Heart left ventricle (tissue), 16 donors: ENCODE measurements around the gene ZCCHC7. TPM values are rescaled to one million over a fixed set of nuclear protein-coding genes. Genes with fewer than 3 reads are reported as not detected.

Experiments used
- ATAC-seq, 4 donors: fragments of 200-7000 bp; cut with Tn5 transposase; one replicate each; pipeline ENCODE4 v1.9.1; 2020 to 2022; ENCODE audit warnings: moderate library complexity in 4 of 4, mild to moderate bottlenecking in 3 of 4, moderate number of reproducible peaks in 1 of 4
- DNase-seq, 5 donors: peaks; one replicate each; pipeline ENCODE4 v3.0.0-alpha.2; 2020
- H3K27ac ChIP-seq, 12 donors: fragments of 200-600 bp; sonication (generic) in 4 of 12; one replicate each; pipeline versions ENCODE4 v1.5.0 to v1.8.0; 2016 to 2022; ENCODE audit warnings: mild to moderate bottlenecking in 2 of 12
- H3K27me3 ChIP-seq, 9 donors: fragments of 200-600 bp; sonication (generic) in 2 of 9; one replicate each; pipeline versions ENCODE4 v1.5.1 to v1.8.0; 2016 to 2022; ENCODE audit warnings: mild to moderate bottlenecking in 3 of 9
- H3K36me3 ChIP-seq, 9 donors: fragments of 200-600 bp; sonication (generic) in 2 of 9; one replicate each; pipeline versions ENCODE4 v1.5.0 to v1.8.0; 2018 to 2022; ENCODE audit warnings: mild to moderate bottlenecking in 2 of 9
- H3K4me1 ChIP-seq, 12 donors: fragments of 200-600 bp; sonication (generic) in 4 of 12; one replicate each; pipeline versions ENCODE4 v1.5.0 to v1.8.0; 2016 to 2022; ENCODE audit warnings: mild to moderate bottlenecking in 3 of 12
- H3K4me3 ChIP-seq, 12 donors: fragments of 200-600 bp; sonication (generic) in 4 of 12; one replicate each; pipeline versions ENCODE4 v1.5.0 to v1.8.0; 2017 to 2022; ENCODE audit warnings: mild to moderate bottlenecking in 9 of 12, moderate library complexity in 4 of 12
- H3K9me3 ChIP-seq, 12 donors: fragments of 200-600 bp; sonication (generic) in 4 of 12; one replicate each; pipeline versions ENCODE4 v1.5.0 to v1.8.0; 2016 to 2022; ENCODE audit warnings: mild to moderate bottlenecking in 1 of 12
- POLR2A ChIP-seq, 2 donors: fragments of 450-650 bp; IDR thresholded peaks; one replicate each; pipeline ENCODE4 v1.6.1; 2017; ENCODE audit warnings: antibody characterized with exemption in 2 of 2, mild to moderate bottlenecking in 2 of 2, moderate library complexity in 2 of 2
- WGBS, 4 donors: extraction: QIAGEN DNeasy Blood & Tissue Kit in 2 of 4; methylation state at CpG; one replicate each; pipeline versions ENCODE4 v1.1.5 to v1.1.7; 2013 to 2018; 5-methylcytosine and 5-hydroxymethylcytosine counted together
- intact Hi-C, 10 donors: fragments of 100-400 bp; cut with DNase I; formaldehyde crosslinking; loops; one replicate each; pipeline versions ENCODE4 v1.11.1 to v1.14.2; 2022
- polyA plus RNA-seq, 2 donors: library from polyadenylated mRNA; stranded (reverse); fragments of 200-250 nt; gene quantifications; one replicate each; pipeline ENCODE4 v1.2.3, GENCODE V29; 2013
- total RNA-seq, 9 donors: library from RNA; depleted of rRNA in 2 of 9; stranded (reverse); fragments of >200 nt in 2 of 9; fragmentation: NEBNext Ultra II Directional in 3 of 9; extraction: Animal tissue kit (Norgen Biotek cat#: 25700) in 3 of 9; gene quantifications; one replicate each; pipeline versions ENCODE4 v1.1.0 to v1.2.4, GENCODE V29; 2016 to 2023
- TF ChIP-seq, protein P1 (sequence below), 12 donors: fragments of 200-600 bp; sonication (generic) in 4 of 12; IDR thresholded peaks; one replicate each; pipeline versions ENCODE4 v1.5.0 to v1.8.0; 2018 to 2022; ENCODE audit warnings: antibody characterized with exemption in 12 of 12, mild to moderate bottlenecking in 5 of 12
- donor health status: ischemic (EF 13 %, LVEDD 7.1; RV severe dilation, severe dysfunction).
- donor health status: healthy with polysubstance abuse.
- donor health status: DM: no; HTN: yes; CAD: no.
- donor health status: DM: no; HTN: no; CAD: no.
- donor health status: ischemic (EF 25% LVEDD 6.9; RV normal size, moderate dysfunction).
- donor health status: ischemic (EF 25% LVEDD 5.7; RV mildly dilated, moderate dysfunction).
- donor health status: healthy.
- donor health status: DM: yes; HTN: yes; CAD: no.
- donor health status: ischemic (EF 35%, LVEDD 5.7; RV mildly dilated, moderate dysfunction).
- donor health status: nonischemic (EF 11% LVEDD 7.7; RV severe dilation, severe dysfunction).
- donor health status: DM: yes; HTN: yes; CAD: no.
- donor health status: PGD.
- donor health status: ischemic (EF 29% LVEDD 5.4; RV normal size, mild dysfunction).
- donor health status: nonischemic (EF 23%, LVEDD 6.1; RV moderate dilation, normal function).

Gene ZCCHC7
- total and polyA plus RNA-seq, 11 donors: 3.5 to 14.8 (median 8.4) TPM

DNA sequence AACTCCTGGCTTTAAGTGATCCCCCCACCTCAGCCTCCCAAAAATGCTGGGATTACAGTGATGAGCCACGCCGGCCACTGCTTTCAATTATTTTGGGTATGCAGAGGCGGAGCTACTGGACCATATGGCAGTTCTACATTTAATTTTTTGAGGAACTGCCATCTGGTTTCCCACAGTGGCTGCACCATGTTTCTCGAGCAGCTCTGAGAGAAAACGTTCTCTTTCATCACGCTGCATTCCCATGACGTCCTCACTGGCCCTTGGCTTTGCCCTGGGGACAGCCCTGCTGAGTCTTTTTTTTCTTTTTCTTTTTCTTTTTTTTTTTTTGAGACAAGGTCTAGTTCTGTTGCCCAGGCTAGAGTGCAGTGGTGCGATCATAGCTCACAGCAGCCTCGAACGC lies 266.6 kb downstream of the ZCCHC7 start:
- intact Hi-C loops: no loop called here
- H3K4me1 ChIP-seq: no peaks in the 10 kb centered on the region
- TF ChIP-seq, protein P1, sequence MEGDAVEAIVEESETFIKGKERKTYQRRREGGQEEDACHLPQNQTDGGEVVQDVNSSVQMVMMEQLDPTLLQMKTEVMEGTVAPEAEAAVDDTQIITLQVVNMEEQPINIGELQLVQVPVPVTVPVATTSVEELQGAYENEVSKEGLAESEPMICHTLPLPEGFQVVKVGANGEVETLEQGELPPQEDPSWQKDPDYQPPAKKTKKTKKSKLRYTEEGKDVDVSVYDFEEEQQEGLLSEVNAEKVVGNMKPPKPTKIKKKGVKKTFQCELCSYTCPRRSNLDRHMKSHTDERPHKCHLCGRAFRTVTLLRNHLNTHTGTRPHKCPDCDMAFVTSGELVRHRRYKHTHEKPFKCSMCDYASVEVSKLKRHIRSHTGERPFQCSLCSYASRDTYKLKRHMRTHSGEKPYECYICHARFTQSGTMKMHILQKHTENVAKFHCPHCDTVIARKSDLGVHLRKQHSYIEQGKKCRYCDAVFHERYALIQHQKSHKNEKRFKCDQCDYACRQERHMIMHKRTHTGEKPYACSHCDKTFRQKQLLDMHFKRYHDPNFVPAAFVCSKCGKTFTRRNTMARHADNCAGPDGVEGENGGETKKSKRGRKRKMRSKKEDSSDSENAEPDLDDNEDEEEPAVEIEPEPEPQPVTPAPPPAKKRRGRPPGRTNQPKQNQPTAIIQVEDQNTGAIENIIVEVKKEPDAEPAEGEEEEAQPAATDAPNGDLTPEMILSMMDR (IDR thresholded peaks at IDR 0.05): no peak
- no peak for TF ChIP-seq POLR2A (IDR thresholded peaks at IDR 0.05)
- DNase-seq: no peak
- no peak overlapping the region for H3K4me3 ChIP-seq
- WGBS, 4 donors: 80 to 83% (median 81%) methylated on average over 10 of the region's 10 CpGs
- no peaks in the 10 kb centered on the region for H3K27me3 ChIP-seq
- no peak for ATAC-seq
- no peaks in the 10 kb centered on the region for H3K36me3 ChIP-seq
- H3K9me3 ChIP-seq: no peaks in the 10 kb centered on the region
- H3K27ac ChIP-seq: no peak overlapping the region

DNA sequence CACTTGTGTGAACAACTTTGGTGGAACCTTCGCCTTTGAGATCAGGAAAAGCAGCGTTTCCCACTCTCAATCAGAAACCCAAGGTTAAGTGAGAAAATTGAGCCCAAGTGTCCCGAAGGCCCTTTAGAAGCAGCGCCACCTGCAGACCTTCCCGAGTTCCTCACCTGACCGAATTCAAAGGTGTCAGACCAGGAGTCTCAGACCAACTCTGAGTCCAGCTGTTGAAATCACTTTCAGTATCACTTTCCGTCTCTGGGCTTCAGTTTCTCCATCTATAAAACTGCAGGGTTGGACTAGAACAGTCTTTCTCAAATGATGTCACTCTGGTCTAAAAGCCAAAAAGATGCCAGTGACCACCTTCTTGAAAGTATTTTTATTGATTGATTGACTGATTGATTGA lies 270.4 kb downstream of the ZCCHC7 start:
- Histone ChIP-seq H3K9me3 (no peaks in the 10 kb centered on the region), H3K36me3 (no peaks in the 10 kb centered on the region), H3K4me1 (no peaks in the 10 kb centered on the region), H3K27ac (no peak overlapping the region), H3K27me3 (no peaks in the 10 kb centered on the region), H3K4me3 (no peak overlapping the region)
- no peak for DNase-seq
- 32 to 52% (median 42%) methylated on average over 7 of the region's 7 CpGs for WGBS, 4 donors
- no peak for ATAC-seq
- TF ChIP-seq POLR2A (IDR thresholded peaks at IDR 0.05): no peak
- TF ChIP-seq, protein P1 (IDR thresholded peaks at IDR 0.05): peak in 6 of 12 donors; percentile 8 to 27 (median 14)
- intact Hi-C loops: loop anchor here in 1 of 10 donors (10.0 kb wide), 1 partner anchor 526 kb away; no protein-coding TSS in a partner anchor

DNA sequence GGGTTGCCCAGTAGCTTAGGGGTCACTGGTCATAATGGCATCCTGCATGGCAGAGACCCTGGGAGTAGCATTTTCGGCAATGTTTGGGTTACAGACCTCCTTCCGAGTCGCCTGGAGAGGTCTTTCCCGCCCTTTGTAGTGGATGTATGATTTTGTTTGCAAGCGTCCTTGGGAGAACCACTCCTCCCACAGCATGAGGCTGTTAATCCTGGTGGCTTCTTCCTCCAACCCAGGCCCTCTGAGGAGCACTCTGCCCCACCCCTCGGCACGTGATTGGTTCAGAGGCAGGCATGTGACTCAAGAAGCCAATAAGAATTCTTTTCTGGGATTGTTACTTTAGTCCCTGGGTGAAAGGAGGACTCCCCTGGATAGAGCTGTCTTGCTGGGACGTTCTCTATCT lies 271.9 kb downstream of the ZCCHC7 start:
- no peaks in the 10 kb centered on the region for H3K27me3 ChIP-seq
- no peak overlapping the region for H3K4me3 ChIP-seq
- no peak for ATAC-seq
- TF ChIP-seq, protein P1 (IDR thresholded peaks at IDR 0.05): no peak
- TF ChIP-seq POLR2A (IDR thresholded peaks at IDR 0.05): no peak
- H3K4me1 ChIP-seq: no peaks in the 10 kb centered on the region
- H3K9me3 ChIP-seq: no peaks in the 10 kb centered on the region
- no peaks in the 10 kb centered on the region for H3K36me3 ChIP-seq
- no peak for DNase-seq
- intact Hi-C loops: loop anchor here in 1 of 10 donors (10.0 kb wide), 1 partner anchor 527 kb away; no protein-coding TSS in a partner anchor
- WGBS, 4 donors: 73 to 94% (median 79%) methylated on average over 7 to 8 of the region's 8 CpGs
- H3K27ac ChIP-seq: no peak overlapping the region

DNA sequence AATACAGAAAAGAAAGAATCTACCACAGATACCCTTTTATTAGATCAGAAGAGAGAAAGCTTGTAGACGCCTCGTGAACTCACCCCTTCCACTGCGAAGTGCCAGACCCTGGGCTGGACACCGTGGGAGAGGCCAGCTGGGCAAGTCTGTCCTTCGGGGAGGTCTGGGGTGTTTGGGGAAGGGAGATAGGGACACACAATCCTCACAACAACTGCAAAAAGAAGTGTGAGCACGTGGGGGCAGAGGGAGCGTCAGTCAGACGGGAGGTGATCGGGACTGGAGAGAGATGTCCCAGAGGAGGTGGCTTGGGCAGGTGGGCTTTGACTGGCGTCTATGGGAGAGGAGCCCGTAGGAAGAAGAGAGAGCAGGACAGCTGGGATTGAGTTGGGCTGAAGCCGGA lies 274.9 kb downstream of the ZCCHC7 start:
- Histone ChIP-seq H3K36me3 (no peaks in the 10 kb centered on the region), H3K4me1 (no peaks in the 10 kb centered on the region), H3K9me3 (no peaks in the 10 kb centered on the region), H3K4me3 (no peak overlapping the region), H3K27me3 (no peaks in the 10 kb centered on the region), H3K27ac (no peak overlapping the region)
- DNase-seq (no peak), ATAC-seq (no peak)
- TF ChIP-seq, protein P1 (IDR thresholded peaks at IDR 0.05): no peak
- TF ChIP-seq POLR2A (IDR thresholded peaks at IDR 0.05): no peak
- intact Hi-C loops: loop anchor here in 1 of 10 donors (10.0 kb wide), 1 partner anchor 530 kb away; no protein-coding TSS in a partner anchor
- WGBS, 4 donors: 50 to 65% (median 61%) methylated on average over 12 of the region's 12 CpGs
